Activated T-helper 2 cell treated with anti-CD3 and anti-CD28 coated beads, Interferon-gamma antibody, Interleukin-2, Interleukin-4, amounts not matched to agents 10 μg/mL and 5 μg/mL and 100 μg/mL, durations not matched to agents 14 hours and 24 hours and 36 hours (primary cell): ENCODE measurements around the gene RASGEF1B. TPM values are rescaled to one million over a fixed set of nuclear protein-coding genes. Genes with fewer than 3 reads are reported as not detected.
A peak's percentile ranks its signal among the peaks of the same experiment; 100 is the strongest.
"Not testable (repeated sequence)": the region's sequence is repeated elsewhere in the genome, so short reads cannot be mapped to it uniquely, and the experiment has no call there.

ENCODE experiments used
- DNase-seq: peaks from one replicate; pipeline ENCODE4 v3.0.0; 2021; ENCODE audit warnings: low spot score
- H3K27ac Mint-ChIP-seq: one replicate; pipeline ENCODE4 v1.8.0; 2021; ENCODE audit warnings: mixed read lengths
- H3K27me3 Mint-ChIP-seq: one replicate; pipeline ENCODE4 v1.8.0; 2021; ENCODE audit warnings: low read depth, mixed read lengths
- H3K36me3 Mint-ChIP-seq: one replicate; pipeline ENCODE4 v1.8.0; 2021; ENCODE audit warnings: low read depth, mixed read lengths
- H3K4me1 Mint-ChIP-seq: one replicate; pipeline ENCODE4 v1.8.0; 2021; ENCODE audit warnings: low read depth, mixed read lengths
- H3K4me3 Mint-ChIP-seq: one replicate; pipeline ENCODE4 v1.8.0; 2021; ENCODE audit warnings: low read depth, mild to moderate bottlenecking, moderate library complexity, mixed read lengths
- H3K9me3 Mint-ChIP-seq: one replicate; pipeline ENCODE4 v1.8.0; 2021; ENCODE audit warnings: mixed read lengths
- intact Hi-C: fragments of 100-400 bp; cut with micrococcal nuclease; formaldehyde crosslinking; loops from one replicate; pipeline ENCODE4 v1.15.1; 2023
- total RNA-seq: library from RNA; stranded (reverse); gene quantifications from 2 replicates; pipeline ENCODE4 v1.2.3, GENCODE V29; 2022

RASGEF1B gene
- total RNA-seq, 1 donor from 2014 or later: 0.39 TPM

GRCh38 chr4:81492606-81493230 lies 21.0 kb upstream of the RASGEF1B start:
- DNase-seq: no peak
- H3K4me1 Mint-ChIP-seq: peaks cover 34% of the 10 kb centered on the region
- peaks cover 44% of the 10 kb centered on the region for H3K9me3 Mint-ChIP-seq
- intact Hi-C loops: loop anchor here (1.0 to 5.0 kb wide), 5 partner anchors 20 to 335 kb away; no protein-coding TSS in a partner anchor
- H3K36me3 Mint-ChIP-seq: peaks cover 11% of the 10 kb centered on the region
- H3K27me3 Mint-ChIP-seq: peaks cover 11% of the 10 kb centered on the region
- no peak overlapping the region for H3K4me3 Mint-ChIP-seq
- H3K27ac Mint-ChIP-seq: no peak overlapping the region

- H3K27me3 Mint-ChIP-seq: peaks cover 6% of the 10 kb centered on the region
- H3K4me3 Mint-ChIP-seq: no peak overlapping the region
- H3K9me3 Mint-ChIP-seq: peaks cover 44% of the 10 kb centered on the region
- peaks cover 34% of the 10 kb centered on the region for H3K4me1 Mint-ChIP-seq
- peak overlapping the region; percentile 55 for H3K27ac Mint-ChIP-seq
- intact Hi-C loops: loop anchor here (1.0 to 5.0 kb wide), 5 partner anchors 20 to 335 kb away; no protein-coding TSS in a partner anchor
- H3K36me3 Mint-ChIP-seq: peaks cover 11% of the 10 kb centered on the region
- DNase-seq: no peak
These were observed 20.2 kb upstream of the RASGEF1B start for GRCh38 chr4:81491943-81492342.

GRCh38 chr4:81490403-81491160 lies 18.9 kb upstream of the RASGEF1B start:
- DNase-seq: no peak
- intact Hi-C loops: loop anchor here (5.0 kb wide), 4 partner anchors 72 to 337 kb away; no protein-coding TSS in a partner anchor
- H3K4me1 Mint-ChIP-seq: peaks cover 31% of the 10 kb centered on the region
- peaks cover 41% of the 10 kb centered on the region for H3K9me3 Mint-ChIP-seq
- H3K36me3 Mint-ChIP-seq: peaks cover 11% of the 10 kb centered on the region
- no peak overlapping the region for H3K4me3 Mint-ChIP-seq
- no peak overlapping the region for H3K27ac Mint-ChIP-seq
- peaks cover 4% of the 10 kb centered on the region for H3K27me3 Mint-ChIP-seq

GRCh38 chr4:81486502-81486901 lies 14.8 kb upstream of the RASGEF1B start:
- H3K27me3 Mint-ChIP-seq: peaks cover 15% of the 10 kb centered on the region
- no peak for DNase-seq
- H3K27ac Mint-ChIP-seq: no peak overlapping the region
- H3K9me3 Mint-ChIP-seq: peaks cover 21% of the 10 kb centered on the region
- peaks cover 2% of the 10 kb centered on the region for H3K36me3 Mint-ChIP-seq
- H3K4me1 Mint-ChIP-seq: peaks cover 3% of the 10 kb centered on the region
- H3K4me3 Mint-ChIP-seq: no peak overlapping the region
- intact Hi-C loops: no loop called here

- H3K4me3 Mint-ChIP-seq: no peak overlapping the region
- intact Hi-C loops: no loop called here
- H3K27me3 Mint-ChIP-seq: peaks cover 19% of the 10 kb centered on the region
- H3K27ac Mint-ChIP-seq: no peak overlapping the region
- DNase-seq: no peak
- no peaks in the 10 kb centered on the region for H3K36me3 Mint-ChIP-seq
- H3K9me3 Mint-ChIP-seq: peaks cover 13% of the 10 kb centered on the region
- H3K4me1 Mint-ChIP-seq: no peaks in the 10 kb centered on the region
These were observed 13.7 kb upstream of the RASGEF1B start for GRCh38 chr4:81485310-81485980.

GRCh38 chr4:81482326-81482725 lies 10.6 kb upstream of the RASGEF1B start:
- no peak overlapping the region for H3K4me3 Mint-ChIP-seq
- H3K36me3 Mint-ChIP-seq: no peaks in the 10 kb centered on the region

GRCh38 chr4:81481151-81481550 lies 9.4 kb upstream of the RASGEF1B start:
- Mint-ChIP-seq H3K27me3 (peaks cover 41% of the 10 kb centered on the region), H3K36me3 (no peaks in the 10 kb centered on the region), H3K4me1 (no peaks in the 10 kb centered on the region), H3K9me3 (peaks cover 4% of the 10 kb centered on the region), H3K4me3 (no peak overlapping the region), H3K27ac (no peak overlapping the region)
- no peak for DNase-seq
- intact Hi-C loops: no loop called here

More at GRCh38 chr4:81482326-81482725, 10.6 kb upstream of the RASGEF1B start:
- H3K27me3 Mint-ChIP-seq: peaks cover 32% of the 10 kb centered on the region
- no peak for DNase-seq
- intact Hi-C loops: no loop called here
- no peaks in the 10 kb centered on the region for H3K4me1 Mint-ChIP-seq
- peaks cover 4% of the 10 kb centered on the region for H3K9me3 Mint-ChIP-seq
- no peak overlapping the region for H3K27ac Mint-ChIP-seq

GRCh38 chr4:81479573-81479972 lies 7.9 kb upstream of the RASGEF1B start:
- peaks cover 46% of the 10 kb centered on the region for H3K27me3 Mint-ChIP-seq
- DNase-seq, H3K9me3 Mint-ChIP-seq, H3K36me3 Mint-ChIP-seq, H3K4me3 Mint-ChIP-seq, intact Hi-C loops, H3K27ac Mint-ChIP-seq, H3K4me1 Mint-ChIP-seq: not testable (repeated sequence)

GRCh38 chr4:81473331-81474265 lies 1.9 kb upstream of the RASGEF1B start:
- peaks cover 53% of the 10 kb centered on the region for H3K27me3 Mint-ChIP-seq
- not testable (repeated sequence) for DNase-seq, H3K27ac Mint-ChIP-seq, H3K4me3 Mint-ChIP-seq, H3K9me3 Mint-ChIP-seq, H3K36me3 Mint-ChIP-seq
- peaks cover 32% of the 10 kb centered on the region for H3K4me1 Mint-ChIP-seq
- intact Hi-C loops: loop anchor here (5.0 kb wide), 3 partner anchors 89 to 959 kb away; partner anchors contain the start of genes ENOPH1 and HNRNPDL

GRCh38 chr4:81472281-81473182 lies 825 bp upstream of the RASGEF1B start:
- Mint-ChIP-seq H3K36me3 (no peaks in the 10 kb centered on the region), H3K27me3 (peaks cover 45% of the 10 kb centered on the region), H3K4me1 (peaks cover 32% of the 10 kb centered on the region), H3K9me3 (no peaks in the 10 kb centered on the region), H3K4me3 (peak overlapping the region; percentile 74), H3K27ac (peak overlapping the region; percentile 70)
- DNase-seq: no peak
- intact Hi-C loops: loop anchor here (1.0 to 5.0 kb wide), 5 partner anchors 20 to 960 kb away; partner anchors contain the start of genes ENOPH1 and HNRNPDL

- Mint-ChIP-seq H3K36me3 (no peaks in the 10 kb centered on the region), H3K9me3 (no peaks in the 10 kb centered on the region), H3K27ac (peak overlapping the region; percentile 62), H3K4me1 (peaks cover 33% of the 10 kb centered on the region), H3K27me3 (peaks cover 36% of the 10 kb centered on the region), H3K4me3 (peak overlapping the region; percentile 85)
- intact Hi-C loops: loop anchor here (2.0 to 5.0 kb wide), 5 partner anchors 34 to 961 kb away; partner anchors contain the start of genes ENOPH1 and HNRNPDL
- DNase-seq: no peak
These were observed 464 bp downstream of the RASGEF1B start for GRCh38 chr4:81471298-81471587.
